Gastrocnemius medialis (tissue), 4 donors: ENCODE measurements around the gene DOCK8. TPM values are rescaled to one million over a fixed set of nuclear protein-coding genes. Genes with fewer than 3 reads are reported as not detected.
"Not testable (repeated sequence)": the region's sequence is repeated elsewhere in the genome, so short reads cannot be mapped to it uniquely, and the experiment has no call there.

Source experiments
- ATAC-seq, 2 donors: fragments of 150-250 bp; one replicate each; pipeline ENCODE4 v1.9.1; 2016
- DNase-seq, 2 donors: peaks; one replicate each; pipeline ENCODE4 v3.0.0-alpha.2; 2019
- H3K27ac ChIP-seq, 4 donors: fragments of 200-600 bp; sonication (generic); 1 replicate in 1 of 4; 2 replicates in 3 of 4; pipeline ENCODE4 v1.5.1; 2016 to 2018; ENCODE audit warnings: mild to moderate bottlenecking in 2 of 4, moderate library complexity in 1 of 4
- H3K27me3 ChIP-seq, 3 donors: fragments of 200-600 bp; sonication (generic) in 2 of 3; 1 replicate in 1 of 3; 2 replicates in 2 of 3; pipeline versions ENCODE4 v1.5.1 to v1.6.0; 2016 to 2019; ENCODE audit warnings: mild to moderate bottlenecking in 1 of 3, moderate library complexity in 1 of 3
- H3K36me3 ChIP-seq, 2 donors: fragments of 200-600 bp; sonication (generic) in 1 of 2; one replicate each; pipeline ENCODE4 v1.5.1; 2017 to 2018
- H3K4me1 ChIP-seq, 2 donors: fragments of 200-600 bp; sonication (generic) in 1 of 2; one replicate each; pipeline ENCODE4 v1.5.1; 2016 to 2017; ENCODE audit warnings: mild to moderate bottlenecking in 2 of 2
- H3K4me3 ChIP-seq, 4 donors: fragments of 200-600 bp; sonication (generic) in 3 of 4; 1 replicate in 1 of 4; 2 replicates in 3 of 4; pipeline ENCODE4 v1.5.1; 2016 to 2019; ENCODE audit warnings: mild to moderate bottlenecking in 2 of 4
- H3K9me3 ChIP-seq, 3 donors: fragments of 200-600 bp; sonication (generic) in 2 of 3; 1 replicate in 1 of 3; 2 replicates in 2 of 3; pipeline ENCODE4 v1.5.1; 2016 to 2019
- POLR2A ChIP-seq, 2 donors: fragments of 450-650 bp; IDR thresholded peaks; one replicate each; pipeline ENCODE4 v1.6.1; 2017; ENCODE audit warnings: antibody characterized with exemption in 2 of 2, mild to moderate bottlenecking in 2 of 2, moderate library complexity in 2 of 2
- in situ Hi-C, 4 donors: fragments of 200-750 bp; cut with MboI; loops; one replicate each; pipeline versions ENCODE4 v1.15.0 to v1.8.0; 2017; ENCODE audit warnings: low sequenced_read_pairs in 4 of 4
- intact Hi-C: fragments of 100-400 bp; cut with DNase I; formaldehyde crosslinking; loops from one replicate; pipeline ENCODE4 v1.15.1; 2023; ENCODE audit warnings: low total_unique reads
- total RNA-seq, 4 donors: library from RNA; depleted of rRNA; stranded (reverse); fragments of >200 nt; gene quantifications; one replicate each; pipeline versions ENCODE4 v1.1.0 to v1.2.3, GENCODE V29; 2016
- TF ChIP-seq, protein P1 (sequence below), 5 experiments: fragments of 450-650 bp in 3 of 5; fragments of 200-600 bp in 2 of 5; sonication (generic) in 2 of 5; IDR thresholded peaks in 4 of 5; conservative IDR thresholded peaks in 1 of 5; 1 replicate in 4 of 5; 2 replicates in 1 of 5; pipeline ENCODE4 v1.5.1; 2016 to 2019; ENCODE audit warnings: antibody characterized with exemption in 5 of 5, mild to moderate bottlenecking in 3 of 5, moderate library complexity in 3 of 5

DOCK8 gene
- total RNA-seq, 4 donors from 2014 or later, result 0.80 to 2.8 (median 2.0) TPM

DNA sequence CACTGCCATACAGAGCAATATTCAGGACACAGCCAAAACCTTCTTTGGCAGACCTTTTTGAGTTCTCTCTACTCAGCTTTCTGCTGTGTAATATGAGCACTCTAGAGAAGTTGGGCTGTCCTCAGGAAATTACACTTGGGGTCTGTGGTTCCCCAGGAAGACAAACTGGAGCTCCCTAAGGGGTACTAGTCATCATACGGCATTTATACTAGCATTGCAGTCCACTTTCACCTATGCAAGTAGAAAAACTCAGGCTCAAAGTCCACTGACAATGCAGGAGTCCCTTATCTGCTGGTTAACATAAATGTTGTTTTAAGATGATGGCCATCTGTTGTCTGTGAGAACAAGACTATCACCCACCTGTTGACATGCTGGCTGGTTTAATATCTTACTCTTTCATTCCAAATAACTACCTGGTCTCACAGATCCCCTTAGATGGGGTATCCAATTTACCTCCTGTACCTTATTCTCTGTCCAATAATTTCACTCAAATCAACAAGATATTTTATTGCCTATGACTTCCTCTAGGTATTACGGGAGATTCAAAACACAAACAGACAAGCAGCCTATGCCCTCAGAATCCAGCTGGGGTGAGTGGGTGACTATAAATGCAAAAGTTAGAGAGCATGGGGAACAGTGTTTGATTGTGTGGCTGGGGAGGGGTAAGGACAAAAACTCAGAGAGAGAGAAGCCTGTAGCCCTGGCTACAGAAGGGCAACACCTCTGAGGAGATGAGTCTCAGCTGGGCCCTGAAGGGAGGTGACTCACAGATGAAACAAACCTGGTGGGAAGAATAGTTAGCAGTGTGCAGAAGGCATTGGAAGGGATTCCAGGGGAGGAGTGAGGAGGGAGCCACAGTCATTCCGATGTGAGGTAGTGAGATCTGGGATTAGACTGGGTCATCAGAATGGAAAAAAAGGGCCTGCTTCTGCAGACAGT lies 10.2 kb downstream of the DOCK8 start:
- no peaks in the 10 kb centered on the region for H3K4me1 ChIP-seq
- H3K4me3 ChIP-seq, result no peak overlapping the region
- H3K9me3 ChIP-seq, result no peaks in the 10 kb centered on the region
- H3K27ac ChIP-seq, result no peak overlapping the region
- intact Hi-C loops, result no loop called here
- ATAC-seq, result no peak
- H3K27me3 ChIP-seq, result no peaks in the 10 kb centered on the region
- in situ Hi-C loops, result no loop called here
- no peaks in the 10 kb centered on the region for H3K36me3 ChIP-seq
- TF ChIP-seq, protein P1, sequence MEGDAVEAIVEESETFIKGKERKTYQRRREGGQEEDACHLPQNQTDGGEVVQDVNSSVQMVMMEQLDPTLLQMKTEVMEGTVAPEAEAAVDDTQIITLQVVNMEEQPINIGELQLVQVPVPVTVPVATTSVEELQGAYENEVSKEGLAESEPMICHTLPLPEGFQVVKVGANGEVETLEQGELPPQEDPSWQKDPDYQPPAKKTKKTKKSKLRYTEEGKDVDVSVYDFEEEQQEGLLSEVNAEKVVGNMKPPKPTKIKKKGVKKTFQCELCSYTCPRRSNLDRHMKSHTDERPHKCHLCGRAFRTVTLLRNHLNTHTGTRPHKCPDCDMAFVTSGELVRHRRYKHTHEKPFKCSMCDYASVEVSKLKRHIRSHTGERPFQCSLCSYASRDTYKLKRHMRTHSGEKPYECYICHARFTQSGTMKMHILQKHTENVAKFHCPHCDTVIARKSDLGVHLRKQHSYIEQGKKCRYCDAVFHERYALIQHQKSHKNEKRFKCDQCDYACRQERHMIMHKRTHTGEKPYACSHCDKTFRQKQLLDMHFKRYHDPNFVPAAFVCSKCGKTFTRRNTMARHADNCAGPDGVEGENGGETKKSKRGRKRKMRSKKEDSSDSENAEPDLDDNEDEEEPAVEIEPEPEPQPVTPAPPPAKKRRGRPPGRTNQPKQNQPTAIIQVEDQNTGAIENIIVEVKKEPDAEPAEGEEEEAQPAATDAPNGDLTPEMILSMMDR (IDR thresholded peaks at IDR 0.05 in 4 of 5, conservative IDR thresholded peaks at IDR 0.05 in 1 of 5), result no peak
- no peak for TF ChIP-seq POLR2A (IDR thresholded peaks at IDR 0.05)
- DNase-seq, result no peak

DNA sequence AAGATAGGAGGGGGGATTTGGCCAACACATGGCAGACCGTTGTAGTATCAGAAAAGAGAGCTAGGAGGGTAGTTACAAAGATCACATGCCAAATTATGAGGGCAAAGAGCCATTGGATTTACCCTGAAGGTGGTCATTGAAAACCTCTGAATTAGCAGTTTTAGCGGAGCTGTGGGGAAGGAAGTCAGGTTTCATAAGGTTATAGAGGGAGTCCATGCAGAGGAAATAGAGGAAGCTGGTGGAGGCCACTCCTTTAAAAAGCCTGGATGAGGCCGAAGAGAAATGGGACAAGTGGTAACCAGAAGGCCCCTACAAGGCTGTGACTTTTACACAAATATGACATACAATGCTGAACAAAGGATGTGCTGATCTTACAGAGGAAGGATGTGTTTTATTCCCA lies 13.2 kb downstream of the DOCK8 start:
- no peaks in the 10 kb centered on the region for H3K9me3 ChIP-seq
- intact Hi-C loops, result no loop called here
- H3K27ac ChIP-seq, result no peak overlapping the region
- no peaks in the 10 kb centered on the region for H3K27me3 ChIP-seq
- ATAC-seq (no peak), DNase-seq (no peak)
- TF ChIP-seq, protein P1 (IDR thresholded peaks at IDR 0.05 in 4 of 5, conservative IDR thresholded peaks at IDR 0.05 in 1 of 5), result no peak
- no peak for TF ChIP-seq POLR2A (IDR thresholded peaks at IDR 0.05)
- H3K4me1 ChIP-seq, result no peaks in the 10 kb centered on the region
- H3K4me3 ChIP-seq, result no peak overlapping the region
- in situ Hi-C loops, result no loop called here
- H3K36me3 ChIP-seq, result no peaks in the 10 kb centered on the region

- no peak for TF ChIP-seq POLR2A (IDR thresholded peaks at IDR 0.05)
- TF ChIP-seq, protein P1 (IDR thresholded peaks at IDR 0.05 in 4 of 5, conservative IDR thresholded peaks at IDR 0.05 in 1 of 5), result no peak
- no peaks in the 10 kb centered on the region for H3K4me1 ChIP-seq
- no peaks in the 10 kb centered on the region for H3K9me3 ChIP-seq
- no peaks in the 10 kb centered on the region for H3K36me3 ChIP-seq
- H3K27ac ChIP-seq, result no peak overlapping the region
- DNase-seq, result no peak
- no peaks in the 10 kb centered on the region for H3K27me3 ChIP-seq
- in situ Hi-C loops, result no loop called here
- intact Hi-C loops, result no loop called here
- ATAC-seq, result no peak
- H3K4me3 ChIP-seq, result no peak overlapping the region
Observed at GRCh38 chr9:228929-229695, 14.4 kb downstream of the DOCK8 start.

DNA sequence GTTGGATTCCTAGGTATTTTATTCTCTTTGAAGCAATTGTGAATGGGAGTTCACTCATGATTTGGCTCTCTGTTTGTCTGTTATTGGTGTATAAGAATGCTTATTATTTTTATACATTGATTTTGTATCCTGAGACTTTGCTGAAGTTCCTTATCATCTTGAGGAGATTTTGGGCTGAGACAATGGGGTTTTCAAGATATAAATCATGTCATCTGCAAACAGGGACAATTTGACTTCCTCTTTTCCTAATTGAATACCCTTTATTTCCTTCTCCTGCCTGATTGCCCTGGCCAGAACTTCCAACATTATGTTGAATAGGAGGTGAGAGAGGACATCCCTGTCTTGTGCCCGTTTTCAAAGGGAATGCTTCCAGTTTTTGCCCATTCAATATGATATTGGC lies 17.0 kb downstream of the DOCK8 start:
- H3K4me3 ChIP-seq, intact Hi-C loops, H3K36me3 ChIP-seq, H3K27me3 ChIP-seq, DNase-seq, in situ Hi-C loops, ATAC-seq, H3K4me1 ChIP-seq, H3K9me3 ChIP-seq, H3K27ac ChIP-seq: not testable (repeated sequence)

DNA sequence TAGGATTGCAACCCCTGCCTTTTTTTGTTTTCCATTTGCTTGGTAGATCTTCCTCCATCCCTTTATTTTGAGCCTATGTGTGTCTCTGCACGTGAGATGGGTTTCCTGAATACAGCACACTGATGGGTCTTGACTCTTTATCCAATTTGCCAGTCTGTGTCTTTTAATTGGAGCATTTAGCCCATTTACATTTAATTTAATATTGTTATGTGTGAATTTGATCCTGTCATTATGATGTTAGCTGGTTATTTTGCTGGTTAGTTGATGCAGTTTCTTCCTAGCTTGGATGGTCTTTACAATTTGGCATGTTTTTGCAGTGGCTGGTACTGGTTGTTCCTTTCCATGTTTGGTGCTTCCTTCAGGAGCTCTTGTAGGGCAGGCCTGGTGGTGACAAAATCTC lies 19.0 kb downstream of the DOCK8 start:
- H3K4me1 ChIP-seq, H3K27ac ChIP-seq, DNase-seq, H3K9me3 ChIP-seq, in situ Hi-C loops, ATAC-seq, H3K4me3 ChIP-seq, intact Hi-C loops, H3K27me3 ChIP-seq, H3K36me3 ChIP-seq: not testable (repeated sequence)
